Measurements from ENCODE around the gene FAR2. TPM values are rescaled to one million over a fixed set of nuclear protein-coding genes. Genes with fewer than 3 reads are reported as not detected.

FAR2 gene
- total and polyA plus RNA-seq, 2 donors: 8.3 to 18.6 TPM

GRCh38 chr12:29223426-29223825, 74.3 kb downstream of the FAR2 start:
- H3K4me1 ChIP-seq (ENCODE audit: insufficient read depth): no peaks in the 10 kb centered on the region
- no peak for DNase-seq (ENCODE audit: extremely low spot score)
- no peak overlapping the region for H3K4me3 ChIP-seq (ENCODE audit: low read depth, low read length)
- 92% methylated on average over 2 of the region's 2 CpGs for WGBS
- no peaks in the 10 kb centered on the region for H3K36me3 ChIP-seq (ENCODE audit: insufficient read depth)
- H3K27ac ChIP-seq (ENCODE audit: low read depth): no peak overlapping the region

GRCh38 chr12:29223956-29224543, 75.0 kb downstream of the FAR2 start:
- Histone ChIP-seq H3K36me3 (ENCODE audit: insufficient read depth) (no peaks in the 10 kb centered on the region), H3K4me3 (ENCODE audit: low read depth, low read length) (no peak overlapping the region), H3K27ac (ENCODE audit: low read depth) (no peak overlapping the region), H3K4me1 (ENCODE audit: insufficient read depth) (no peaks in the 10 kb centered on the region)
- no peak for DNase-seq (ENCODE audit: extremely low spot score)
- WGBS: 78% methylated on average over 2 of the region's 2 CpGs

GRCh38 chr12:29224572-29224971, 75.5 kb downstream of the FAR2 start:
- 63% methylated on average over 4 of the region's 4 CpGs for WGBS
- DNase-seq (ENCODE audit: extremely low spot score): no peak
- no peaks in the 10 kb centered on the region for H3K4me1 ChIP-seq (ENCODE audit: insufficient read depth)
- H3K4me3 ChIP-seq (ENCODE audit: low read depth, low read length): no peak overlapping the region
- no peak overlapping the region for H3K27ac ChIP-seq (ENCODE audit: low read depth)
- H3K36me3 ChIP-seq (ENCODE audit: insufficient read depth): no peaks in the 10 kb centered on the region

DNA sequence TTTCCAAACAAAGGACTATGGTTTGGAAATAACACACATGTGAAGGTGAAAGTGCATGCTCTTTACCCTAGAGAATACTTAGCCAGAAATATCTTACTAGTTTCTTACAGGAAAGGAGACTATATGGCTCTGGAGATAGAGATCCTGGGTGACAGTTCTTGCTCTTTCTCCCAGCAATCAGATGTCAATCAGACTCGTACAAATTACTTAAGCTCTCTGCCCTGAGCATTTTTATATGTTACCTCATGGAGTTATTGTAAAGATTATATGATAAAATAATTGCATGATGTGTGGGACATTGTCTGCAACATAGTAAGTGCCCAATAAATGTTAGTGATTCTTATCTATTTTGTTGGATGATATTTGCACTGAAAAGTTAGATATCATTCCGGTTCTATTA, 76.8 kb downstream of the FAR2 start:
- Histone ChIP-seq H3K36me3 (ENCODE audit: insufficient read depth) (no peaks in the 10 kb centered on the region), H3K27ac (ENCODE audit: low read depth) (no peak overlapping the region), H3K4me3 (ENCODE audit: low read depth, low read length) (no peak overlapping the region), H3K4me1 (ENCODE audit: insufficient read depth) (no peaks in the 10 kb centered on the region)
- no peak for DNase-seq (ENCODE audit: extremely low spot score)
- WGBS: 55% methylated on average over 2 of the region's 2 CpGs

GRCh38 chr12:29226616-29227015, 77.5 kb downstream of the FAR2 start:
- DNase-seq (ENCODE audit: extremely low spot score): no peak
- Histone ChIP-seq H3K36me3 (ENCODE audit: insufficient read depth) (no peaks in the 10 kb centered on the region), H3K4me1 (ENCODE audit: insufficient read depth) (no peaks in the 10 kb centered on the region), H3K27ac (ENCODE audit: low read depth) (no peak overlapping the region), H3K4me3 (ENCODE audit: low read depth, low read length) (no peak overlapping the region)

DNA sequence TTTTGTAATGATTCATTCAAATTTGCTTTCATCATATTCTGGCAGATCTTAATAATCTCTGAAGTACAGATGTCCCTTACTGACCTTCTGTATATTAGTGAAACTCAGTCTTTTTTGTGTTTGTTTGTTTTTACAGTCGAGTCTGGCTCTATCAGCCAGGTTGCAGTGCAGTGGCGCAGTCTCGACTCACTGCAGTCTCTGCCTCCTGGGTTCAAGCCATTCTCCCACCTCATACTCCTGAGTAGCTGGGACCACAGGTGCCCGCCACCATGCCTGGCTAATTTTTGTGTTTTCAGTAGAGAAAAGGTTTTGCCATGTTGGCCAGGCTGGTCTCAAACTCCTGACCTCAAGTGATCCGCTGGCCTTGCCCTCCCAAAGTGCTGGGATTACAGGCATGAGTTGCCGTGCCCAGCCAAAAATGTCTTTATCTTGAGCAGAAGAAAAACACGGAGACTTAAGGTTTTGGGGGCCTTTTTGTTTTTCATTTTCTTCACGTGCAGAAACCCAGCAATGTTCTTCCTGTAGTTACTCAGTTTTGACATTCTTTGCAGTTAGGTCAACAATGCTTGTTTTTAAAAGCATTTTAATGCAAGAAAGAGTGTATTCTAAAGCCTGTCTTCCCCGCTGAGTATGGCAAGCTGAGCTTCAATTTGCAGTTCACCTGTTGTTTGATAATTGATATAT, 79.5 kb downstream of the FAR2 start:
- no peak for DNase-seq (ENCODE audit: extremely low spot score)
- WGBS: 56% methylated on average over 9 of the region's 9 CpGs
- H3K36me3 ChIP-seq (ENCODE audit: insufficient read depth): no peaks in the 10 kb centered on the region

GRCh38 chr12:29229158-29229505, 80.1 kb downstream of the FAR2 start:
- 86% methylated on average over 2 of the region's 2 CpGs for WGBS
- Histone ChIP-seq H3K36me3 (ENCODE audit: insufficient read depth) (no peaks in the 10 kb centered on the region), H3K4me3 (ENCODE audit: low read depth, low read length) (no peak overlapping the region), H3K27ac (ENCODE audit: low read depth) (no peak overlapping the region), H3K4me1 (ENCODE audit: insufficient read depth) (no peaks in the 10 kb centered on the region)
- DNase-seq (ENCODE audit: extremely low spot score): no peak

More for the DNA sequence above, 79.5 kb downstream of the FAR2 start:
- no peaks in the 10 kb centered on the region for H3K4me1 ChIP-seq (ENCODE audit: insufficient read depth)
- no peak overlapping the region for H3K27ac ChIP-seq (ENCODE audit: low read depth)
- H3K4me3 ChIP-seq (ENCODE audit: low read depth, low read length): no peak overlapping the region

DNA sequence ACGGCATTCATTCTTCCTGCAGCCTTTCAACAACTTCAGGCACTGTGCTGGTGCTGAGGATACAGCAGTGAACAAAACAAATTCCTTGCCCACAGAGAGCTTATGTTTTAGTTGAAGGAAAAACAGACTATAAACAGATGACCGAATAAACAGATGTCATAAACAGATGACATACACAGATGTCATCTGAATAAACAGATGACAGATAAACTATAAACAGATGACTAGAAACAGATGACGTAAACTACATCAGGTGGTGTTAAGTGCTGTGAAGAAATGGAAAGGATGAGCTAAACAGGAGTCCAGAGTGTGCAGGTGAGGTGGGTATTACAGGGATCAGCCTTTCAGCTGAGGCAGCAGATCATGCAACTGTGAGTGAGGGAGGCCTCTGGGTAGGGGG, 80.9 kb downstream of the FAR2 start:
- Histone ChIP-seq H3K27ac (ENCODE audit: low read depth) (no peak overlapping the region), H3K4me3 (ENCODE audit: low read depth, low read length) (no peak overlapping the region), H3K36me3 (ENCODE audit: insufficient read depth) (no peaks in the 10 kb centered on the region), H3K4me1 (ENCODE audit: insufficient read depth) (no peaks in the 10 kb centered on the region)
- no peak for DNase-seq (ENCODE audit: extremely low spot score)
- WGBS: 77% methylated on average over 3 of the region's 3 CpGs

GRCh38 chr12:29230800-29231560, 81.9 kb downstream of the FAR2 start:
- 82% methylated on average over 2 of the region's 2 CpGs for WGBS
- H3K27ac ChIP-seq (ENCODE audit: low read depth): no peak overlapping the region
- no peak for DNase-seq (ENCODE audit: extremely low spot score)
- no peaks in the 10 kb centered on the region for H3K4me1 ChIP-seq (ENCODE audit: insufficient read depth)
- H3K36me3 ChIP-seq (ENCODE audit: insufficient read depth): no peaks in the 10 kb centered on the region
- no peak overlapping the region for H3K4me3 ChIP-seq (ENCODE audit: low read depth, low read length)

GRCh38 chr12:29232086-29232485, 83.0 kb downstream of the FAR2 start:
- 90% methylated on average over 3 of the region's 3 CpGs for WGBS
- no peak for DNase-seq (ENCODE audit: extremely low spot score)
- Histone ChIP-seq H3K4me3 (ENCODE audit: low read depth, low read length) (no peak overlapping the region), H3K36me3 (ENCODE audit: insufficient read depth) (no peaks in the 10 kb centered on the region), H3K4me1 (ENCODE audit: insufficient read depth) (no peaks in the 10 kb centered on the region), H3K27ac (ENCODE audit: low read depth) (no peak overlapping the region)

GRCh38 chr12:29234552-29234951, 85.5 kb downstream of the FAR2 start:
- H3K36me3 ChIP-seq (ENCODE audit: insufficient read depth): no peaks in the 10 kb centered on the region
- no peaks in the 10 kb centered on the region for H3K4me1 ChIP-seq (ENCODE audit: insufficient read depth)
- DNase-seq (ENCODE audit: extremely low spot score): no peak
- H3K27ac ChIP-seq (ENCODE audit: low read depth): no peak overlapping the region
- WGBS: 90% methylated on average over 2 of the region's 2 CpGs
- H3K4me3 ChIP-seq (ENCODE audit: low read depth, low read length): no peak overlapping the region

DNA sequence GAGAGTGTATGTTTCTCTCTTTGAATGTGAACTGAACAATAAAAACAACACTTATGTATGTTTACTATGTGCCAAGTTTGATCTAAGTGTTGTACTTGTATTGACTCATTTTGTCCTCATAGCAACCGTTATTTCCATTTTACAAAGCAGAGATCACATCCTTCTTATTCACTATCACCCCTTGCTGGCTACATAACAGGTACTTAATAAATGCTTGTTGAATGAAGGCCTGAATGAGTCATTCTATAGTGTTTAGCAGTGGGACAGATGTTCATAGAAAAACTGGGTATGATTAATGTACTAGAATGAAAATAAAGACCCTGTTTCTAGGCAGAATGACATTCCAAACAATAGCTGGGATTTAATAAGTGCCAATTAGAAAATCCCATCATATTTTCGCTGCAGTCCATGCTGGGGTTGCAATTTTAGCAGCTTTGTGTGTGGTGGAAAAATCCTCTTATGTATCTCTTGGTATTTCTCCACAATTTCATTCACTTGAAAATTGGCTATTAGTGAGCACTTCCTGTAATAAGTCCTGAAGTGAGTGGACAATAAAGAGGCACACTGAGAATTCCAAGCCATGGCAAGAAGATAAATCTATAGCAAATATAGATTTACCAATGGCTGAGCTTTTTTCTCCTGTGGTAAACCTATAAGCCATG, 86.0 kb downstream of the FAR2 start:
- Histone ChIP-seq H3K36me3 (ENCODE audit: insufficient read depth) (no peaks in the 10 kb centered on the region), H3K27ac (ENCODE audit: low read depth) (no peak overlapping the region), H3K4me1 (ENCODE audit: insufficient read depth) (no peaks in the 10 kb centered on the region), H3K4me3 (ENCODE audit: low read depth, low read length) (no peak overlapping the region)
- 70% methylated on average over 2 of the region's 2 CpGs for WGBS
- no peak for DNase-seq (ENCODE audit: extremely low spot score)

DNA sequence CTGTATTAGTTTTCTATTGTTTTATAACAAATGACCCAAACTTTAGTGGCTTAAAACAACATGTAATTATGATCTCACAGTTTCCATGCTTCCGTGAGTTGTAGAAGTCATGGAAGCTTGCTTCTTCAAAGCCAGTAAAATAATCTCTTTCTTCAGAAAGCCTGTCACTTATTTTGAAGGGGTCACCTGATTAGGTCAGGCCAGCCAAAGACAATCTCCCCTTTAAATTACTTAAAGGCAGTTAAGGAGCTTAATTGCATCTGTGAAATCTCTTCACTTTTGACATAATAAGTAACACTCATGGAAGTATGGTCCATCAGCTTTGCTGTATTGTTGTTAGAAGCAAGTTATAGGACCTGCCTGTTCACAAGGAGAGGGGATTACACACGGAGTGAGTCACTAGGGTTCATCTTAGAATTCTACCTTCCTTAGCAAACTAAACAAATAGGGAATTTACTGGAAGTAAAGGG, 89.8 kb downstream of the FAR2 start:
- H3K4me3 ChIP-seq (ENCODE audit: low read depth, low read length): no peak overlapping the region
- DNase-seq (ENCODE audit: extremely low spot score): no peak
- no peak overlapping the region for H3K27ac ChIP-seq (ENCODE audit: low read depth)
- H3K4me1 ChIP-seq (ENCODE audit: insufficient read depth): peaks cover 1% of the 10 kb centered on the region
- 63% methylated on average over 2 of the region's 2 CpGs for WGBS
- H3K36me3 ChIP-seq (ENCODE audit: insufficient read depth): no peaks in the 10 kb centered on the region

GRCh38 chr12:29239336-29239735, 90.3 kb downstream of the FAR2 start:
- WGBS: 73% methylated on average over 1 of the region's 1 CpG

More at GRCh38 chr12:29239336-29239735, 90.3 kb downstream of the FAR2 start:
- Histone ChIP-seq H3K27ac (ENCODE audit: low read depth) (no peak overlapping the region), H3K36me3 (ENCODE audit: insufficient read depth) (no peaks in the 10 kb centered on the region), H3K4me3 (ENCODE audit: low read depth, low read length) (no peak overlapping the region), H3K4me1 (ENCODE audit: insufficient read depth) (peaks cover 1% of the 10 kb centered on the region)
- no peak for DNase-seq (ENCODE audit: extremely low spot score)
